ENCODE data around the gene ATP4B. TPM values are rescaled to one million over a fixed set of nuclear protein-coding genes. Genes with fewer than 3 reads are reported as not detected.

Gene ATP4B
- not detected in 5 replicates for total RNA-seq (2022; extraction: Qiagen RNA extraction; ENCODE audit: low read depth)

GRCh38 chr13:113657851-113658741 is at the start of gene ATP4B:
Gene ATP4B (minus strand): TSS chr13:113658198. CDS start chr13:113658144, 54 bp downstream.

GRCh38 chr13:113666951-113667701 is 9.1 kb upstream of the ATP4B start, which contains the start of gene GRK1:
Gene GRK1 (plus strand): TSS chr13:113667219. CDS start chr13:113667387, 168 bp downstream.

Other genes with a start within 250 kb of the ATP4B start
- 14.5 to 17.5 TPM (median 14.6 TPM) in 5 replicates for gene ADPRHL1, start 204.7 kb downstream of the ATP4B start, total RNA-seq (2022; extraction: Qiagen RNA extraction; ENCODE audit: low read depth)
- gene DCUN1D2, start 167.5 kb downstream of the ATP4B start, total RNA-seq (2022; extraction: Qiagen RNA extraction; ENCODE audit: low read depth) = 9.1 to 11.3 TPM (median 10.2 TPM) in 5 replicates
- 91.1 to 107 TPM (median 106 TPM) in 5 replicates for gene TFDP1, start 73.4 kb downstream of the ATP4B start, total RNA-seq (2022; extraction: Qiagen RNA extraction; ENCODE audit: low read depth)
- not detected in 5 replicates for gene GRK1, start 9.0 kb upstream of the ATP4B start, total RNA-seq (2022; extraction: Qiagen RNA extraction; ENCODE audit: low read depth)
- 0.57 to 0.88 TPM (median 0.77 TPM) in 5 replicates for gene TMEM255B, start 101.0 kb upstream of the ATP4B start, total RNA-seq (2022; extraction: Qiagen RNA extraction; ENCODE audit: low read depth)
- 7.3 to 9.5 TPM (median 8.6 TPM) in 5 replicates for gene GAS6, start 205.9 kb upstream of the ATP4B start, total RNA-seq (2022; extraction: Qiagen RNA extraction; ENCODE audit: low read depth)